NCI-H1092 treated with DMSO at 0.1 percent for 48 hours (cell line): ENCODE data around the gene LRIG1.

Source experiments
- DNase-seq: peaks from one replicate; lab custom pipeline; 2025; lab: John Stamatoyannopoulos, UW

The LRIG1 gene

DNA sequence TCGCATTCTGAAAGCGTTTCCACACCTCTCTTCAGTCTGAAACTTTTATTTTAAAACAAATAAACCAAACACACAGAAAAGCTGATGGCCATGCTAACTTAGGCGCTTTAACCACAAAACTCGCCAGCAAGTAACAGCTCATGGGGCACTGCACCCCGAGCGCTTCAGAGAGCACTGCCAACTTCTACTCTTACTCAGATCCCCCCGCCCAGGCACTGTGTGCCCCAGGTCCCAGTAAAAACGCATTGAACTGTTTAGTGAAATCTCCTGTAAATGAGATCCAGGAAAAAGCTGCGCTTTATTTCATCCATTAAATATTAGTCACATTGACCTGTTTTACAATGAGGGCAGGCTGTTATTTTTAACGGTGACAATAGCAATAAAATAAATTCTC is 99.7 kb downstream of the LRIG1 start:
- DNase-seq = no peak

DNA sequence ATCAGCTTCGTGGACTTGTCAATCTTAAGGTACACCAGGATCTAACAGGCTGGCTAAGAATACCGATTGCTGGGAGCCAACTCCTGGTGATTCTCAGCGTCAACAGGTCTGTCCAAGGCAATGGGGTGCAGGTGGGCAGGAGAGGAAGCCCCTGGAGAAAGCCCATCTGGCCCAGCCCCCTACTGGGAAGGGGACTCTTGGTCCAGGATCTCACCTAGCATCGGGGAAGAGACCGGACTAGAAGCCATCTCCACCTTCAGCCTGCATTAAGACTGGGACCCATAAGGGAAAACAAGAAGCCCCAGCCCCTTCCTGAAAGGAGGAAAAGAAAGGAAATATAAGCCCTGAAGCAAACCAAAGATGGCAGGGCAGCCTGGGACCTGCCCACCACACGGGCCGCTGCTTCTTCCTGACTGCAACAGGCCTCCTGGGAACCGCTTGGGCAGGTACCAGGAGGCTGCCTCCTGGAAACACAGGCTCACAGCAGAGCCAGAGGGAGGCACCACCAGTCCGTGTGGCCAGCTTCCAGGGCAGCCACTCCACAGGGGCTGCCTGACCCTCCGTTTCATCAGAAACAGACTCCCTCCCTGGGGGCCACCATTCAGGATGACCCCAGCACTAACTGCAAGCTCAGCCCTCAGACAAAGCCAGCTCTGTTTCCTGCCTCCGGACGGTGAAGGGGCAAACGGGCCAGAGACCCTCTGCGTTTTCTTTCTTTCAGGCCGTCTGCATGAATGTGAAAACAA is 100.2 kb downstream of the LRIG1 start:
- DNase-seq = no peak

DNA sequence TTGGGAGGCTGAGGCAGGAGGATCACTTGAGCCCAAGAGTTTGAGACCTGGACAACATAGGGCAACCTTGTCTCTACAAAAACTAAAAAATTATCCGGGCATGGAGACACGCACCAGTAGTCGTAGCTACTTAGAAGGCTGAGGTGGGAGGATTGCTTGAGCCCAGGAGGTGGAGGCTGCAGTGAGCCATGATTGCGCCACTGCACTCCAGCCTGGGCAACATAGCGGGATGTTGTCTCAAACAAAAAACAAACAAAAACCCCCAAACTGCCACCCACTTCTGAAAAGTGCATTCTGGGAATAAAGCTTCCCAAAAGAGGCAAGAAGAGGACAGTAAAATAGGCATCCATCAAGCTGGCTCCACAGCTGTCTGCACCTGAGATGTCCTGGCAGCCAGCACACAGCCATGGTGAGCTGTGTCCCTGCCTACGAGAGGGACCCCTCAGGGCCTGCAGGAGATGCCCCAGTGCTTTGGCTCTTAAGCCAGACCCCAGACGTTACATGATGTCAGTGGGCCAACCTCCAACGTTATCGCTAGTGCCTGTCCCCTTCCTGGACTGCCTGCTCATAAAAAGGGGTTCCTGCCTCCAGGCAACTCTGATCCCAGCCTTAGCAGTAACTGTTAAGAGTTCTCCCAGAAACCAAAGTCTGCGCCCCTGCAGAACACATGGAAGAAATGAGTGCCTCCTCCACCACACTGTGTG is 101.1 kb downstream of the LRIG1 start:
- no peak for DNase-seq

DNA sequence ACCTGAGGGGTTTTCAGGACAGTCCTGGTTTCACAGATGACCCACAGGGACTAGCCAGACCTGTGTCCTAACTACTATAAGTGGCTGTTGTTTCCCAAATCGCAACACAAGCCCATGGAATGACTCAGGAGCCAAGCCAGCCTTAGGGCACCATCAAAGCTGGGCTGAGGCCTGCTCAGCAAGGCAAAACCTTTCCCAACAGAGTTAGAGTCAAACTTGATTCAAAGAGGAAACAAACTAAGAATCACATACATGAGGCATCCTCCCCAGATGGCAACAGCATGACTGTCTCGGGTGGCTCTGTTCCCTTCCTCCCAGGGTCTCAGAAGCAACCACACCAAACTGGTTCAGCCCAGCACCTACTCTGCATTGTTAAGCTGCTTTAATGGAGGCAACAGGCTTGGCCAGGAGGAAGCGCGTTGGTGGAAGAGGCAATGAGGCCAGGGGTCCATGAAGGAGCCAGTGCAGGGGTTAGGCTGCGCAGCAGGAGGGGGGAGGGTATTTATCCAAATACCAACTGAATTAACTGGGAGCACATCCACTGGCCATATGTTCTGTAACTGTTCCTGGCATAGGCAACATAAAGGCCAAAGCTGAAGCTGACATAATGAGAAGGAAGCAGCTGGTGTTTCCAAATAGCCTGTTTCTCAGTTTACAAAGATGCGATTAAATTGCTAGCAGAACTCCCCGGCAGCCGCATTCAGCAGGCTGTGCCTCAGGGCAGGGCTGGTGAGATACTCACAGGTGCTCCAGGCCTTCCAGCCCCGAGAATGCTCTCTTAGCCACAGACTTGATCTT is 102.4 kb downstream of the LRIG1 start:
- peak; percentile 76 for DNase-seq

DNA sequence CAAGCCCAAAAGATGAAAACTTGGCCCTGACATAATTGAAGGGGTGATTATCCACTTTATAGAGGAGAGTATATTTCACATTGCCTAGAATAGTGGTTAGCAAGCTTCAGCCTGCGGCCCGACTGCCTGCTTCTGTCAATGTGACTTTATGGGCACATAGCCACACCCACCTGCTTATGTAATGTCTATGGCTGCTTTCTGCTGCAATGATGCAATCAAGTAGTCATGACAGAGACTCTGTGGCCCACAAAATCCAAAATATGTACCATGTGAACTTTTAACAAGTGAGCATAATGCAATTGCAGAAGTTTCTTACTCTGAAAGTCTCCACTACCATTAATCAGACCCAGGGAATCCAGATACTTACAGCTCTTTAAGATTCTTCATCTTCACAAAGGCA is 103.1 kb downstream of the LRIG1 start:
- no peak for DNase-seq

DNA sequence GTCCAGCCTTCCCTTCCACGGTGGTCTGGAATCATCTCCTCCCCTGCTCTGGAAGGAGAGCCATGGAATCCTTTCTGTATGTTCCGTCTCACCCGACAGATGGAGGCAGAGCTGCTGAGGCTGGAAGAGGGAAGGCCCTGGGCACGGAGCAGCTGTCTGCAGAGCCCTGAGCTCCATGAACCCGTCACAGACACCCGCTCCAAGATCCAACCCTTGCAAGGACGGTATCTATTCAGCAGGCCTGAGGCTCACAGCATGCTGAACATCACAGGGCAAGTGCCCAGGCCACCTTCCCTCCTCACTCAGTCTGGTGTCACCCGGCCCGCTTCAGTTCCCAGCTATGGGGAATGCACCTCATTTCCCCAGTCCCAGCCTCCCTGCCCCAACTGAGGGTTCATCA is 103.9 kb downstream of the LRIG1 start:
- no peak for DNase-seq

DNA sequence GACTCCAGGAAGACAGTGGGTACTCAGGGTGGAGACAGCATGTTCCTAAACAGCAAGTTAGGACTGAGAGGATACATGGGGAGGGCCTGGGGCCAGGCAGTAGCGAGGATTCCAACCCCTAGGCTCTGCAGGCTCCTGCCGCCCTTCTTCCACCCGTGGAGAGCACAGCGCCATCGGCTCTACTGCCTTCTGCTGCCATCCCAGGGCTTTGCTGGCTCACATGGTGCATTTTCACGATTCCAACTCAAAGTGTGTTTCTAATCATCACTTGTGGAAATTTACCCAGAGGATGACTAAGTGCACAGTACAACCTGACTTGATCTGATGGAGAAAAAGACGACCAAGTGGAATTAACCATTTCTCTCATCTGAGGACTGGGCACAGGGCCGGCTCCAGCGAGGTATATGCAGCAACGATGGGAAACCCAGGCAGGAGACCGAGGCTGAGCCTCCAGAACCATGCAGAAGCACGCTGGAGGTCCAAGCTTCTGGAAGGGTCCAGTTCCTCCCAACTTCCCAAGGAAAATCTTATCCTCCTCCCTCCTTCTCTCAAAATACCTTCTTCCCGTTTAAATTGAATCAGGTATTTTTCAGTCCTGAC is 104.6 kb downstream of the LRIG1 start:
- no peak for DNase-seq

DNA sequence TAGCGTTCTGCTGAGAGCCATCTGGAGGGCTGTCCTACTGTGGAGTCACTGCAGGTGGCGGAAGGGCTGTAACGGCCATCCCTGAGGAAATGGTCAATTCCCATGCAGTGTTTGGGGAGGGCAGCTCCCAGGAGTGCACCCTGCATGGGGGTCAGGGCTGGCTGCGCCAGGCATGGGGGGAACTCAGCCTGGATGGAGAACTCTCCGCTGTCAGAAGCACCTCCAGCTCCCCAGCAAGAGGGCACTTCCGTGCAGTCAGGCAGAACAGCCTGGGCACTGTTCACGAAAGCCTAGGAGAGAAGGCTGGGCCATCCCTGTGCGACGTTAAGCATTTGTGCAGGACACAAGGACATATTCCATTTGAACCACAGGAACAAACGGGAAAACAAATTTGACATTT is 105.2 kb downstream of the LRIG1 start:
- DNase-seq = no peak

DNA sequence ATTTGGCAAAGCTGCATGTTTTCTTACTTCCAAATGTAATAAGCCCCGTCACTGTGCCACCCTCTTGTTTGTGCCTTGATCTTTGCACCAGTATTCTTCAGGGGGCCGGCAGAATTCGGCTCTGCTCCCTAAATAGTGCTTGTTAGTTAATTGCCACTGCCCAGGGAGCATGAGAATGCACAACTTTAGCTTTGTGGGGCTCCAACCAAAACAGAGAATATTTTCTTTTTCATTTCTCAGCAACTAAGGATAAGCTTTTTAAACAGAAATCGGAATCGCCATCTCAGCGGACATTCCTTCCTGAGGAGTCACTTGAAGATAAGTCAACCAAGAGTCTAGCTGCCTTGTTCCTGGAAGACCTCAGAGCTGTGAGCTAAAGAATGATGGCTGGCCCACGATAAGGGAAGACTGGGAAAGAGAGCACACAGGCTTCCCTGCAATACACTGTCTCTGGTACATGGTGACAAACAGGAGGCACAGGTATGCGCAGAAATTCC is 106.0 kb downstream of the LRIG1 start:
- DNase-seq = no peak

DNA sequence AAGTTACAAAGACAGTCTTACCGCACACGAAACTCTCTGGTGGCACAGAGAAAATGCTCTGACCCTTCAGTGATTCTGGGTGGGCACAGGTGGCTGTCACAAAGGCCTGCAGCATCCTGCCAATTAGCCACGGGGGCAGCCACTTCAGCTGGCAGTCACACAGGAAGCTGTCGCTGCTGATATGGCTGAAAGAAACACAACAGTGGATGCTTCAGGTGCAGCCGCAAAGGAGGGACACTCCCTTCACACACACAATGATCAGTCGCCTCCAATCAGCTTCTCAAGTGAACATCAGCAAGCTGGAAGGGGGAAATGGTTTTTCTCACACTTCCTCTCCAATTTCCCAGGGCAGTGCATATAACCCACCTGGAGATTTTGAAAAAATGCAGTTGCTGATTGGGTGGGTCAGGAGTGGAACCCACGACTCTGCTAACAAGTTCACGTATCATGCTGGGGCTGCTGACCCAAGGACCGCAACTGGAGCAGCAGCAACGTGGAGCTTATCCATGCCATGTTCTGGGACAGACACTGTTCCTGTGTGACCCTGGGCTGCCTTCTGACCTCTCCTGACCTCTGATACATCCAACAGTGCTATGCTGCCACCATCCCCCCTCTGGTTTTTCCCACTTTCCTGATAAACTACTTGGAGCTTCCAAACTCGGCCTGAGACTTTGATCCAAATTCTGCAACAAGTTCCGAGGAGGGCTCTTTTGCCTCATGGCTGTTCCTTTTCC is 106.6 kb downstream of the LRIG1 start:
- DNase-seq = no peak

DNA sequence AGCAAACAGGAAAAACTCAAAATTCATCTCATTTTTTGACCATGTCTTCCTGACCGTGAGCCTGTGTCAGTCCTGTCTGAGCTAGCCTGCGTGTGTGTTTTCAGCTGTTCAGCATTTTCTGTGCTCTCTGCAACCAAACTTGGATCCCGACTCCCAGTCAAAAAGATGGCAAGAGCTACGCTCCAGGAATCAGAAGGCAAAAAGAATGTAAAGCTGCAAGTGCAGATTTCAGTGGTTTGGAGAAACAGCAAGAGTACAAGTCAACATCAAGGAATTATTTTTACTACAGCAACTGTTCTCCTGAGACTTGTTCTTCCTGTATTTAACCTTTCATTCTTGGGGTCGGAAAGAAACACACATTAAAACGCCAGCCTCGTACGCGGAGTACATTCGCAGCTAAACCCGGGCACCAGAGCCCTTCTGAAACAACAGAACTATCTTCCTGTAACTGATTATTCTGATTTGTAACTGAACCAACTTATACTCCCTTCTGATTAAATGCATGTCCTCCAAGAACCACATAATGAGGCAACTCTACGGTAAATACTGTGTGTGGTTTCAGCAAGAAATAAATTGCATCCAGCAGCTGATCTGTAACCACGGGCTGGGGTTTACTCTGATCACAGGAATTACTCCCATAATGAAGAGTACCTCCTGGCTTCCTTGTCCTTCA is 107.4 kb downstream of the LRIG1 start:
- no peak for DNase-seq

DNA sequence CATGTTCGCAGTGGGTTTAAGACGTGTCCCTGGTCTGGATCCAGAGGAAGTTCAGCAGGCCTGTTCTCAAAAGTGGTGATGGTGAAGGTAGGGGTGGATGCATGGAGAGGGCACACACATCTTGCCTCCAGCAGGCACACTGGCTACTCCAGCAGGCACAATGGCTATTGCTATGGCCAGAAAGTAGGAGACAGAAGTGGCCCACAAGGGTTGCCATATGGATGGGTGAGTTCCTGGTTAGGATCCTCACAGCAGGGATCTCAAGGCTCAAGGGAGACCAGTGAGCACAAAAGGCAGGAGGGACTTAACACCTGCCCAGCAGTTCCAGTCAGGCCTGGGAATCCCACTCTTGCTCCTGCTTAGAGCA is 107.9 kb downstream of the LRIG1 start:
- DNase-seq = no peak

DNA sequence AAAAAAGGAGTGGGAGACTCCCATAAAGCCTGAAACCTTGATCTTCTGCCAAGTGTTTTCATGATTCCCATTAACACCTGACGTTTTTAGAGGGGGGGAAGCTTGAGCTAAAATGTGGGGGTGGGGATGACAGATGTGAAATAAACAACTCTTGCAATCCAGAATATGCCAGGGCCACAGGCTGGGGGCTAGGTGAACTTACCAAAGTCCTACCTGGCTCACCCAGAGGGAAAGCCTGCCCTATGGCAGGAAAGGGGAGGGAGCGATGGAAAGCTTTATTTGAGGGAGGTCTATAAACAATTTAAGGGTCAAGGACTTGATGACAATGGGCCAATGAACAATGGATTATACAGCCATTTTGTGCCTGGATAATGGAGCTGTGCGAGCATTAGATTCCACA is 108.3 kb downstream of the LRIG1 start:
- no peak for DNase-seq

DNA sequence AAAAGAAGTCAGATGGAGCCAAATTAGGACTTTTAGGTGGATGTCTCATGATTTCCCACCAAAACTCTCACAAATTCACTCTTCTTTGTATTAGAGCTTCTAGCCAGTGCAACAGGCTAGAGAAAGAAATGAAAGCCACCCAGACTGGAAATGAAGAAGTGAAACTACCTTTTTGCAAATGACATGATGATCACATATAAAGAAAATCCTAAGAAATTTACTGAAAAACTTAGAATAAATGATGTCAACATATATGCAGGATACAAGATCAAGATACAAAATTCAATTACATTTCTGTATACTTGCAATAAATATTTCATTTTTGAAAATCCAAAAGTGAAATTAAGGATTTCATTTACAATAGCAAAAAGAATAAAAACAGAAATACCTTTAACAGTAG is 110.8 kb downstream of the LRIG1 start:
- DNase-seq = no peak

DNA sequence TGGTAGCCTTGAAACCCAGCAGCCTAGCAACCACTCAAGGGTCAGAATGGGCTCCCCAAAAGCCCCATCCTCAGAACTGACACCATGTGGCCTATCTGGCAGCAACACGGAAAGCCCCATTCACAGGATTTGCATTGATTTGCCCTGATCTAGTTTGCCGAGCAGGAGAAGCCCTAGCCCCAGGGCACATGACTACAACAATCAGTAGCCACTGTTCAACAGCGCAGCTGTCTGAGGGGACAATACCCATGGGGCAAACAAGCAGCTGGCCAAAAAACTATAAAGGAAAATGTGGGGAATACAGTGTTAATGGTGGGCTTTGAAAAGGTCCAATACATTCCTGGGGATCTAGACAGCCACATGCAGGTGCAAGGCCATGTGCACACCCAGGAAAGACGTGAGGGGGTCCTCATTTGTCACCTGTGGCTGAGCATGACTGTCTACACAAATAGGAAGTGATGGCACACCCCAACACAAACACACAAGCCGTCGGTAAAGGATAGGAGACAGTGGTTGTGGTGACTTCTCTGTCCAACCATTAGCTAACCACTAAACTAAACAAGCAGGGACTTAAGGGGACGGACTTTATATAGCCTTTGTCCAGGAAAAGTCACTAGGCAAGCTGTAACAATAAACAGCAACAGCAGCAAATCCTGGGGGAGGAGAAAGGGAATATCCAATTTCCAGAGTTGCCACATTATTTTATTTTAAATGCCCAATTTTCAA is 113.7 kb downstream of the LRIG1 start:
- no peak for DNase-seq

DNA sequence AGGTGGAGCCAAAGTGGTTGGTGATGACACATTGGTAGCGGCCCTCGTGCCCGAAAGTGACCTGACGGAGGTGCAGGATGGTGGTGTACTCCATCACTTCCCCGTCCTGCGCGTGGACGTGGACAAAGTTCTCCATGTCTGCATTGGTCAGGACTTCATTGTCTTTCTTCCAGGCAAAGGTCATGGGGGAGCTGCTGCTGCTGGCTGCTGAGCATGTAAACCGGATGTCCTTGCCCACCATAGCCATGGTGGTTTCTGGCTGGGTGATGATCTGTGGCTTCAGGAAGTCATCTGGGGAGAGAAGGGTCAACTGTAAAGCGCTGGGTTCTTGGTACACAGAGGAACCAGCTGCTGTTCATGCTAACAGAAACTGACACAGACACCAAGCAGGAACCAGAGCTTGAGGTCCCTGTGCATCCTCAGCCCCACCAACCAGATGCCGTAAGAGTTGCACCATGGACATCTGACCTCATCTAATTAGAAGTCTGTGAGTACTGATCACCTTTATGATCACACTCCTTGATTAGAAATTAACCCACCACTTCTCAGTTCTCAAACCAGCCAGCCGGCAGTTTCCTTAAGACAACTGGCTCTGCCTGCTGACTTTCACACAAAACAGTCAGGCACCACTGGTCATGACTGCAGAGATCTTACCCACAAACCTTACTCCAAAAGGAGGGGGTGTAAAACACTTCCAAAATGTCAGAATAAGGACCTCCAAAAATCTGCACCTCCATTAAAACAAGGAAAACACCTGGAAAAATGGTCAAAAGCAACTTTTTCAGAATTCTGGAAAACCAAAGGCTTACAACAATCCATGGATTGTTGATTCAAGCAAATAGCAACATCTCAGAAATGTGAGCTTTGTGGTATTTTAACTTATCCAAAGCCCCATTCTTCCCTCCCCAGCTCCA is 114.6 kb downstream of the LRIG1 start:
- no peak for DNase-seq

DNA sequence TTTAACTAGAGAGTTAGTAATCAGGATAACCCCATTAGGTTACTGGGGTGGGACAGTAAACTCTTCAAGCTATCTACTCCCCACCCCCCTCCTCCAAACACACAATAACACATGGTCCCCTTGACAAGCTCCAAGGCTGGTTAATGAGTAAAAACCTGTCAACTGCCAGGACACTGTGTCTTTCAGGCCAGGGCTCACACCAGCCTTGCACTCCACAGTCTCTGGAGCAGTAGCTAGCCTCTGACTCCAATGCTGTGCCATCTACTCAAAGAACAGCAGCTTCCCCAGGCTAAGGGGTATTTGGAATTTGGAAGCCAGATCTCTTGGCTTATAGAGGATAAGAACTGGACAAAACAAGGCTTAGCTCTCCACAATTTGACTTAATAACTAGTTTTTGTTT is 115.8 kb downstream of the LRIG1 start:
- no peak for DNase-seq

DNA sequence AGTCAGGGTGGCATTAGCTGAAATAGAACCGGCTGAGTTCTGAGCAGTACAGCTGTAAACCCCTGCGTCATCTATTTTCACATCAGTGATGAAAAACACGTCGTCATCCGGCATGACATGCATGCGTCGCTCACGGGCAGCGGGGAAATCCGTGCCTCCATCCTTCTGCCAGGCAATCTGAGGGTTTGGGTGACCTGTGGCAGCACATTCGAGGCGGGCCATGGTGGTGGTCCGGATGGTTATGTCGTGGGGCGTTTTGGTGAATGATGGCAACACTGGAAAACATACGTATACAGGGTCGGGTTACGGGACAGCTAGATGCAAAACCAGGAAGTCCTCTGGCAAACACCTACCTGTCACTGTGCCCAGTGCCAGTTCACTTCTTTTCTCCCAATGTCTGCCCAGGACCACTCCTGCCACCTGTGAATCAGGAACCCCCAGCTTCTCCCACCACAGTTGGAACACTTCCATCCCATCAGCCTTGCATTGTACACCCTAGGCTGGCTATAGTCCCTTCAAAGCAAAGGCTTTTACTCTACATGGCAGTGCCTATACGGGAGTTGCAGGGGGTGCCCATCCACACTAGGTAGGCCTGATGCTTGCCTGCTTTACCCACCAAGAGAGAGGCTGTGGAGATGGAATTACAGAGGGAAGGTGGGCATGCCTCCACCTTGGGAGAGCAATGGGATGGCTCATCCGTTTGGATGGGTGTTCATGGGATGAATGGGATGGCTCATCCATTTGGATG is 116.7 kb downstream of the LRIG1 start:
- DNase-seq = no peak

DNA sequence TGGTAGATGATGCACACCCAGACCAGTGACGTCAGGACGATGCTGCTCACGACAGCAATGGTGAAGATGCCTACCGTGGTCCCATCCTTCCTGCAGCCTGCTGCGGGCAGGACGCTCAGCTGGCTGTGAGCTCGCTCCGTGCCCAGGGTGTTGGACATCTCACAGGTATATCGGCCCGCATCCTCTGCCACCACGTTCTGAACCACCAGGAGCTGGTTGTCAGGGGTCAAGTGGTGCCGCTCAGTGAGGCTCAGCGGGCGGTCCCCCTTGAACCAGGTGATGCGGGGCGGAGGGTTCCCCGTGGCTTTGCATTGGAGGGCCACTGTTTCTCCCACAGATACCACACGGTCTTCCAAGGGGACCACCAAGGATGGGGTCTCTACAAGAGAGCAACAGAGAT is 117.8 kb downstream of the LRIG1 start:
- no peak for DNase-seq
